Lower leg skin (tissue), 3 donors: Measurements from ENCODE around the gene DGKH.

ENCODE experiments used
- CTCF ChIP-seq, 3 donors: fragments of 450-650 bp; IDR thresholded peaks; one replicate each; pipeline ENCODE4 v1.5.1; 2016; ENCODE audit warnings: antibody characterized with exemption in 3 of 3, mild to moderate bottlenecking in 3 of 3, moderate library complexity in 2 of 3
- POLR2A ChIP-seq, 2 donors: fragments of 450-650 bp; IDR thresholded peaks; one replicate each; pipeline ENCODE4 v1.6.1; 2016 to 2017; ENCODE audit warnings: antibody characterized with exemption in 2 of 2, mild to moderate bottlenecking in 1 of 2, moderate library complexity in 1 of 2

GRCh38 chr13:42211704-42212464 lies 163.4 kb downstream of the DGKH start:
- TF ChIP-seq CTCF (IDR thresholded peaks at IDR 0.05) (no peak), POLR2A (IDR thresholded peaks at IDR 0.05) (no peak)
